Measurements from ENCODE around the gene HSPA9.

- TF ChIP-seq CTCF (IDR thresholded peaks at IDR 0.05) (no peak), EZH2 (IDR thresholded peaks at IDR 0.05; ENCODE audit: borderline replicate concordance, insufficient read depth, low read depth, low read length, poor library complexity, severe bottlenecking) (no peak)
These were observed 8.9 kb upstream of the HSPA9 start for GRCh38 chr5:138583984-138584637.
